ENCODE data around the gene FAM25A.
"Not testable (repeated sequence)": the region's sequence is repeated elsewhere in the genome, so short reads cannot be mapped to it uniquely, and the experiment has no call there.

Gene FAM25A

GRCh38 chr10:86979296-86979818 is 40.7 kb upstream of the FAM25A start:
- H3K9ac ChIP-seq (ENCODE audit: insufficient read length, low read depth), result no peak overlapping the region
- H3K4me3 ChIP-seq (ENCODE audit: insufficient read length, low read depth), result no peak overlapping the region
- H3K36me3 ChIP-seq (ENCODE audit: insufficient read depth, insufficient read length, low read length), result no peaks in the 10 kb centered on the region
- no peak for TF ChIP-seq SUZ12 (IDR thresholded peaks at IDR 0.05; ENCODE audit: extremely low read depth, insufficient read depth, insufficient read length)
- no peak for TF ChIP-seq YY1 (IDR thresholded peaks at IDR 0.05; ENCODE audit: insufficient read depth, insufficient read length)
- TF ChIP-seq ZNF274 (IDR thresholded peaks at IDR 0.05; ENCODE audit: low read depth, low read length), result no peak
- no peaks in the 10 kb centered on the region for H3K27me3 ChIP-seq (ENCODE audit: insufficient read depth, insufficient read length)
- H3K4me1 ChIP-seq (ENCODE audit: insufficient read depth, insufficient read length), result no peaks in the 10 kb centered on the region
- no peak for DNase-seq (ENCODE audit: low read depth, low spot score)
- no peaks in the 10 kb centered on the region for H3K9me3 ChIP-seq (ENCODE audit: insufficient read depth, low read length)

GRCh38 chr10:86979977-86980448 is 40.1 kb upstream of the FAM25A start:
- H3K9ac ChIP-seq (ENCODE audit: insufficient read length, low read depth), result no peak overlapping the region

GRCh38 chr10:86981020-86981419 is 39.1 kb upstream of the FAM25A start:
- not testable (repeated sequence) for H3K9me3 ChIP-seq (ENCODE audit: insufficient read depth, low read length); H3K4me1 ChIP-seq (ENCODE audit: insufficient read depth, insufficient read length)

More at GRCh38 chr10:86979977-86980448, 40.1 kb upstream of the FAM25A start:
- Histone ChIP-seq H3K9me3 (ENCODE audit: insufficient read depth, low read length) (no peaks in the 10 kb centered on the region), H3K4me3 (ENCODE audit: insufficient read length, low read depth) (no peak overlapping the region), H3K27me3 (ENCODE audit: insufficient read depth, insufficient read length) (no peaks in the 10 kb centered on the region), H3K36me3 (ENCODE audit: insufficient read depth, insufficient read length, low read length) (no peaks in the 10 kb centered on the region), H3K4me1 (ENCODE audit: insufficient read depth, insufficient read length) (no peaks in the 10 kb centered on the region)
- TF ChIP-seq SUZ12 (IDR thresholded peaks at IDR 0.05; ENCODE audit: extremely low read depth, insufficient read depth, insufficient read length), result no peak
- TF ChIP-seq ZNF274 (IDR thresholded peaks at IDR 0.05; ENCODE audit: low read depth, low read length), result no peak
- TF ChIP-seq YY1 (IDR thresholded peaks at IDR 0.05; ENCODE audit: insufficient read depth, insufficient read length), result no peak
- no peak for DNase-seq (ENCODE audit: low read depth, low spot score)

GRCh38 chr10:86981716-86982115 is 38.4 kb upstream of the FAM25A start:
- H3K4me1 ChIP-seq (ENCODE audit: insufficient read depth, insufficient read length), result no peaks in the 10 kb centered on the region
- no peak for DNase-seq (ENCODE audit: low read depth, low spot score)
- TF ChIP-seq YY1 (IDR thresholded peaks at IDR 0.05; ENCODE audit: insufficient read depth, insufficient read length) (no peak), SUZ12 (IDR thresholded peaks at IDR 0.05; ENCODE audit: extremely low read depth, insufficient read depth, insufficient read length) (no peak), ZNF274 (IDR thresholded peaks at IDR 0.05; ENCODE audit: low read depth, low read length) (no peak)
- no peak overlapping the region for H3K4me3 ChIP-seq (ENCODE audit: insufficient read length, low read depth)
- H3K9ac ChIP-seq (ENCODE audit: insufficient read length, low read depth), result no peak overlapping the region
- no peaks in the 10 kb centered on the region for H3K9me3 ChIP-seq (ENCODE audit: insufficient read depth, low read length)
- no peaks in the 10 kb centered on the region for H3K36me3 ChIP-seq (ENCODE audit: insufficient read depth, insufficient read length, low read length)
- no peaks in the 10 kb centered on the region for H3K27me3 ChIP-seq (ENCODE audit: insufficient read depth, insufficient read length)

More at GRCh38 chr10:86981020-86981419, 39.1 kb upstream of the FAM25A start:
- DNase-seq (ENCODE audit: low read depth, low spot score); H3K36me3 ChIP-seq (ENCODE audit: insufficient read depth, insufficient read length, low read length); H3K4me3 ChIP-seq (ENCODE audit: insufficient read length, low read depth); H3K27me3 ChIP-seq (ENCODE audit: insufficient read depth, insufficient read length); H3K9ac ChIP-seq (ENCODE audit: insufficient read length, low read depth): not testable (repeated sequence)

GRCh38 chr10:86984498-86984897 is 35.6 kb upstream of the FAM25A start:
- H3K4me1 ChIP-seq (ENCODE audit: insufficient read depth, insufficient read length); H3K9me3 ChIP-seq (ENCODE audit: insufficient read depth, low read length); H3K36me3 ChIP-seq (ENCODE audit: insufficient read depth, insufficient read length, low read length); H3K27me3 ChIP-seq (ENCODE audit: insufficient read depth, insufficient read length); H3K9ac ChIP-seq (ENCODE audit: insufficient read length, low read depth); H3K4me3 ChIP-seq (ENCODE audit: insufficient read length, low read depth); DNase-seq (ENCODE audit: low read depth, low spot score): not testable (repeated sequence)

GRCh38 chr10:86988520-86988919 is 31.6 kb upstream of the FAM25A start:
- no peak for DNase-seq (ENCODE audit: low read depth, low spot score)

GRCh38 chr10:86991362-86991761 is 28.7 kb upstream of the FAM25A start:
- H3K36me3 ChIP-seq (ENCODE audit: insufficient read depth, insufficient read length, low read length); H3K27me3 ChIP-seq (ENCODE audit: insufficient read depth, insufficient read length); H3K9me3 ChIP-seq (ENCODE audit: insufficient read depth, low read length); DNase-seq (ENCODE audit: low read depth, low spot score); H3K4me3 ChIP-seq (ENCODE audit: insufficient read length, low read depth); H3K4me1 ChIP-seq (ENCODE audit: insufficient read depth, insufficient read length); H3K9ac ChIP-seq (ENCODE audit: insufficient read length, low read depth): not testable (repeated sequence)

More at GRCh38 chr10:86988520-86988919, 31.6 kb upstream of the FAM25A start:
- Histone ChIP-seq H3K36me3 (ENCODE audit: insufficient read depth, insufficient read length, low read length) (no peaks in the 10 kb centered on the region), H3K4me3 (ENCODE audit: insufficient read length, low read depth) (no peak overlapping the region), H3K9ac (ENCODE audit: insufficient read length, low read depth) (no peak overlapping the region), H3K9me3 (ENCODE audit: insufficient read depth, low read length) (no peaks in the 10 kb centered on the region), H3K4me1 (ENCODE audit: insufficient read depth, insufficient read length) (no peaks in the 10 kb centered on the region), H3K27me3 (ENCODE audit: insufficient read depth, insufficient read length) (no peaks in the 10 kb centered on the region)
- TF ChIP-seq ZNF274 (IDR thresholded peaks at IDR 0.05; ENCODE audit: low read depth, low read length) (no peak), YY1 (IDR thresholded peaks at IDR 0.05; ENCODE audit: insufficient read depth, insufficient read length) (no peak), SUZ12 (IDR thresholded peaks at IDR 0.05; ENCODE audit: extremely low read depth, insufficient read depth, insufficient read length) (no peak)

- H3K36me3 ChIP-seq (ENCODE audit: insufficient read depth, insufficient read length, low read length), result no peaks in the 10 kb centered on the region
- H3K9me3 ChIP-seq (ENCODE audit: insufficient read depth, low read length), result no peaks in the 10 kb centered on the region
- H3K4me3 ChIP-seq (ENCODE audit: insufficient read length, low read depth), result no peak overlapping the region
- DNase-seq (ENCODE audit: low read depth, low spot score), result no peak
- no peaks in the 10 kb centered on the region for H3K27me3 ChIP-seq (ENCODE audit: insufficient read depth, insufficient read length)
- H3K4me1 ChIP-seq (ENCODE audit: insufficient read depth, insufficient read length), result no peaks in the 10 kb centered on the region
- no peak overlapping the region for H3K9ac ChIP-seq (ENCODE audit: insufficient read length, low read depth)
- TF ChIP-seq SUZ12 (IDR thresholded peaks at IDR 0.05; ENCODE audit: extremely low read depth, insufficient read depth, insufficient read length), result no peak
- no peak for TF ChIP-seq YY1 (IDR thresholded peaks at IDR 0.05; ENCODE audit: insufficient read depth, insufficient read length)
- TF ChIP-seq ZNF274 (IDR thresholded peaks at IDR 0.05; ENCODE audit: low read depth, low read length), result no peak
Observed at GRCh38 chr10:86992456-86992855, 27.6 kb upstream of the FAM25A start.

Data from NT2/D1 (cell line).